KBM-7 (cell line): ENCODE measurements around the gene ETHE1.

Experiments used
- DNase-seq: peaks from one replicate; pipeline ENCODE4 v3.0.0-alpha.2; 2015
- in situ Hi-C: fragments of 300-500 bp; cut with MboI; formaldehyde crosslinking; loops from 2 replicates; pipeline ENCODE4 v1.14.3; 2020; ENCODE audit warnings: low sequenced_read_pairs, low pct_unique_long_range_greater_than_20kb, mixed read lengths

ETHE1 gene

DNA sequence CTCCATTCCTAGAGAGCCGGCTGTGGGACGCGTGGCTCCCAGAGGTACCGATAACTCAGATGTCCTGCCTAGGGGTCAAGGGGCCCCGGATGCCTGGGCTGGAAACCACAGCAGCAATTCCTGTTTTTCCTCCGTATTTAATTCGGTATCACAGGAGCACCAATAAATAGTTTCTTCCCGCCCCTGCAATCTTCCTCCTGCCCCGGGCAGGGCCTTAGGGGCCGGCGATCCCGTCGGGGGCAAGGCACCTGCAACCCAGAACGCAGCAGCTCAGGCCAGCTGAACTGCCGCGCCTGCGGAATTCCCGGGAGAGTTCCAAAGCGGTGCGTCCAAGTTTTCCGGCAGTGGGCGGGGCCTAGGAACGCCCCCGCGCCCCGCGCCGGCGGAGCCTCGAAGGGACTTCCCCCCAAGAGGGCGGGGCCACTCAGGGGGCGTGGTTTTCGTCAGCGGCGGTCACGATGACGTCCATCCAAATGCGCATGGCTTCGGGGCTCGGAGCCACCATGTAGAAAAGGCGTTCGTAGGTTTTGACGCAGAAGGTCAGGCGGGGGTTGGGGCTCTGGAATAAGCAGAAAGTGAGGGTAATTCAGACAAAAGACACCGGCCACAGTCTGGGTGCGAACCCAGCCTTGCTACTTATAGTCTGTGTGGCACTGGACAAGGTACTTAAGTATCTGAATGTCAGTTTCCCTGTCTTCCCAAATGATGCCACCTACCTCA, 51.9 kb downstream of the ETHE1 start:
- DNase-seq: no peak

DNA sequence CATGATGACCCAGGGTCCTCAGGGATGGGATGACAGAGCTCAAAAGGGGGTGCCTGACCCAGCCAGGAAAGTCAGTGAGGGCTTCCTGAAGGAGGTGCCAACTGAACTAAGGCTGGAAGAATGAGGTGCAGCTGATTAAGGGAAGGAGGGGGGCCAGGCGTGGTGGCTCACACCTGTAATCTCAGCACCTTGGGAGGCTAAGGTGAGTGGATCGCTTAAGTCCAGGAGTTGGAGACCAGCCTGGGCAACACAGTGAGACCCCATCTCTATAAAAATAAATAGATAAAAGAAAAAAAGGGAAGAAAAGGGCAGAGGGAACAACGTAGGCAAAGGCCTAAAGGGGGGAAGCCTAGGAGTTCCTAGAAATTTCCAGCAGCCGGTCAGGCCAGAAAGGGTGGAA, 52.5 kb downstream of the ETHE1 start:
- in situ Hi-C loops: no loop called here
- no peak for DNase-seq

More for the DNA sequence above, 51.9 kb downstream of the ETHE1 start:
- in situ Hi-C loops: no loop called here

DNA sequence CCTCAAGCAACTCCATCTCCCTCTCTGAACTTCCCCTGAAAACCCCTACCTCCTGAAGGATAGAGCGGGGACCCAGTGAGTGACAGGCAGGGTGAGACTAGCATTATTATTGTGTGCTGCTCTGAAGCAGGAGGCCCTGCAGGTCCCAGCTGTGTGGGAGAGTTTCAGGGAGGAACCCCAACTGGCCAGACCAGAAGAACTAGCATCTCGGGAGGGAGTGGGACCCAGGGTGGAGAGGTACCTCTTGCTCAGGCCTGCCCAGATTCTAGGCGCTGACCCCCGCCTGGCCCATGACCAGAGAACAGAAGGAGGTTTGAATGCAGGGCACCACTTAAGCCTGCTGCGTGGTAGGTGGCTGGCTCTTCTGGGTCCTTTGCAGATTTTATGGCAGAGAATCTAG, 55.9 kb downstream of the ETHE1 start:
- in situ Hi-C loops: no loop called here
- no peak for DNase-seq

DNA sequence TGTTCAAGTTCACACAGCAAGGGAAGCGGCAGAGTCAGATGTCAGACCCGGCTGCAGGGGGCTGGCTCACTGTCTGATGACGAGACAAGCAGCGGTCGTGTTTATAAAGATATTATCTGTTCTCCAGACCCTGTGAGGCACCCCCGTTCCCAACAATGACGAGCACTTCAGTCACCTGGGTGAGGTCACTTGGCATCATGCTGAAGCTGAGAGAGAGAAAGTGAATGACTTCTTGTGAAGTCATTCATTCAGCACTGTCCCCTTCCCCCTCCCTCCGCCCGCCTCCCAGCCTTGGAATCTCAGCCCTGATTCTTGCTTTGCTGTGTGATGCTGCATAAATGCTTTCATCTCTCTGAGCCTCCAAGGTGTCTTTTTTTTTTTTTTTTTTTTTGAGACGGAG, 56.7 kb downstream of the ETHE1 start:
- no peak for DNase-seq
- in situ Hi-C loops: no loop called here

DNA sequence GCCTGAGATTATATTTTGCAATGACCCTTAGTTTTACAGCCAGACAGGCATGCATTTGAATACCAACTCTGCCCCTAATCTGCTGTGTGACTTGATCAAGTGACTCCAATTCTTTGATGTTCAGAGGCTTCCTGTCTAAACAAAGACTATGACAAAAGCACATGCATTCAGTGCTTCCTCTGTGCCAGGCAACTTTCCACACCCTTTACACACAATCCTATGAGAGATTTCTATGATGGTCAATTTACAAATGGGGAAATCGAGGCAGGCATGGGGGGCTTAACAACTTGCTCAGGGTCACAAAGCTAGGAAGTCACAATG, 57.9 kb downstream of the ETHE1 start:
- in situ Hi-C loops: no loop called here
- DNase-seq: no peak

DNA sequence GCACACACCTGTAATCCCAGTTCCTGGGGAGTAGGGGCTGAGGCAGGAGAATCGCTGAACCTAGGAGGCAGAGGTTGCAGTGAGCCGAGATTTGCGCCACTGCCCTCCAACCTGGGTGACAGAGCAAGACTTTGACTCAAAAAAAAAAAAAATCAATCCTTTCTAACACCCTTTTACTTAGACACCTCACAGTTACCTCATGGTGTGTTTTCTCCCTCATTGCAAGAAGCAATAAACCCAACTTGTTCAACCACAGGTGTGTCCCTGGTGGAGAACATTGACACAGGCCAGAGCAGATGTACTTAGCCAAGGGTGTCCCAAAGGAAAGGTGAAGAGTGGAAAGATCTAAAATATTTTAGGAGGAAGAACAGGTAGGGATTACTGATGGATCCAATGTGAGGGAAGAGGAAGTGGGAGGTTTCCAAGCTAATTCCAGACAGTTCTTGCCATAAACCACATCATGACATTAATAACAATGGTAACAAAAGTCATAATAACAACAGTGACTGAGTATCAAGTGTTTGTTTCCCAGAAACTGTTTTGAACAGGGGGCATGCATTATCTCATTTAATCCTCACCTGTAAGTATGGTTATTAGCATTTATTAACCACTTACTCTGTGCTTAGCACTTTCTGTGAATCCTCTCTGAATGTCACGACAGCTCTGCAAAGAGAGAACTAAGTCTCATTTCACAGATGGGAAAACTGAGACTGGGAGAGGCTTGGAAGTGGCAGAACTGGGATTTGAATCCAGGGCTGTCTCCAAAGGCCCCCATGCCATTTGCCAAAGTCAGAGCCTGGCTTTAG, 58.4 kb downstream of the ETHE1 start:
- in situ Hi-C loops: no loop called here
- DNase-seq: no peak

DNA sequence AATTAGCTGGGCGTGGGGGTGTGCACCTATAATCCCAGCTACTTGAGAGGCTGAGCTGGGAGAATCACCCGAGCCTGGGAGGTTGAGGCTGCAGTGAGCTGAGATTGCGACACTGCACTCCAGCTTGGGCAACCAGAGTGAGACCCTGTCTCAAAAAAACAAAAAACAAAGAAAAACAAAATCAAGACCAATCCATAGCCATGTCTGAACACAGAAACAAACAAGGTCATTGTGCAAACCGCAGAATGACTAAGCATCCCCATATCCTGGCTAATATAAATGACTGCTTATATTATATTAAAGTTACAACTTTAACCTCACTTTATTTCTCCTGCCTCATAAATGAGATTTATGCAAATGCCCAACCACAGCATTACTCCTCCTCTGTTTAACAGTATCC, 59.3 kb downstream of the ETHE1 start:
- DNase-seq: no peak
- in situ Hi-C loops: no loop called here

DNA sequence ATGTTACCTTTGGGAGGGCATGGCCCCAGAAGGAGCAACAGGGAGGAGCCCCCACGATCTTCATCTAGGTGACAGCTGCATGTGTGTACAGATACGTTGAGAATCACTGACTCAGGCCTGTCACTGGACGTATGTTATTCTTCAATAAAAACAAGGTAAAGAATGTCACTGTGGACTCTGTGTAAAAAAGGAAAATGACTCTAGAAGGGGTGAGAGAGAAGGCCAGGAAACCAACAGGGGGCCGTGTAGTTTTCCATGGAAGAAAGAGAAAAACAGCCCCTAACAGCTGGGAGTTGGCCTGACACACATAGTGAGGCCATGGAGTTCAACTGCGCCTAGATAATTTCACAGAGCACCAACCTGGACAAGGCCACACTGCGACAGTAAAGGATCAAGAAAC, 59.7 kb downstream of the ETHE1 start:
- in situ Hi-C loops: no loop called here
- no peak for DNase-seq

DNA sequence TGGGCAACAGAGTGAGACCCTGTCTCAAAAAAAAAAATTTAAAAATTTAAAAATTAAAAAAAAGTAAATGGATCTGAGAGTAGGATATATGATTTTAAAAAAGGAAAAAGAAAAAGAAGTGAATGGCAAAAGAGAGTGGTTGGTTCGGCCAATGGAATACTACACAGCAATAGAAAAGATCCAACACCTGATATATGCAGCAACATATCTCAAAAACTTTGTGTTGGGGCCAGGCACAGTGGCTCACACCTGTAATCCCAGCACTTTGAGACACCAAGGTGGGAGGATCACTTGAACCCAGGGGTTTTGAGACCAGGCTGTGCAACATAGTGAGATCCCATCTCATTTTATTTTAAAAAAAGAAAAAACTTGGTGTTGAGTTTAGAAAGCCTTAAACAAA, 60.2 kb downstream of the ETHE1 start:
- in situ Hi-C loops: no loop called here
- no peak for DNase-seq

DNA sequence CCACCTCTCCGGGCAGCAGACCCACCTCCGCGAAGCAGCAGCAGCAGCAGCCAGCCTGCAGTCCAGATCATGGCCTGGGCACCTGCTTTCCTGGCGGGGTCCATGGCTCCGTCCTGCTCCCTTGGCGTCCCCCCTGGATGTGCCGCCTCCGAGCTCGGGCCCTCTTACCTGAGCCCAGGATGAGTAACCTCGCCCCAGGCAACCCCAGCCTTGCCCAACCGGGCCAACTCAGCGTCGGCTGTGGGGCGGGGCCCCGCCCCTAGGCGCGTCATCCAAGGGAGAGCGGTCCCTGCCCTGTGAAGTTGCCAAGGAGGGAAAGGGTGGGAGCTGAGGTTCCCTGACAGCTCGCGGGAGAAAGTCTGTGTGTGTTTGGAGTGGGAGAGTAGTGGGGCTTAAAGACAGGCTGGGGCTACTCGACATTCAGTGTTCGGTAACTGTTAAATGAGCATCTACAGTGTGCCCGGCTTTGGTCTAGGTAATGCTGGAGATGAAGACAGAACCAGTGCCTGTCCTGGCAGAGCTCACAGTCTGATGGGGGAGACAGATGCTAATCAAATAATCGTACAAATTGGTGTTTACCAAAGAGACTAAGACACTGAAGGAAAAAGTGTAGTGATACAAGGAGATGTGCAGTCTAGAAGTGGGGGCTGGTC, 61.4 kb downstream of the ETHE1 start, which contains the start of gene LYPD3:
TSS of gene LYPD3 (minus strand) at position 141 of the 653 bp plus-strand sequence. CDS start at position 104, 37 bp downstream.
- no peak for DNase-seq

DNA sequence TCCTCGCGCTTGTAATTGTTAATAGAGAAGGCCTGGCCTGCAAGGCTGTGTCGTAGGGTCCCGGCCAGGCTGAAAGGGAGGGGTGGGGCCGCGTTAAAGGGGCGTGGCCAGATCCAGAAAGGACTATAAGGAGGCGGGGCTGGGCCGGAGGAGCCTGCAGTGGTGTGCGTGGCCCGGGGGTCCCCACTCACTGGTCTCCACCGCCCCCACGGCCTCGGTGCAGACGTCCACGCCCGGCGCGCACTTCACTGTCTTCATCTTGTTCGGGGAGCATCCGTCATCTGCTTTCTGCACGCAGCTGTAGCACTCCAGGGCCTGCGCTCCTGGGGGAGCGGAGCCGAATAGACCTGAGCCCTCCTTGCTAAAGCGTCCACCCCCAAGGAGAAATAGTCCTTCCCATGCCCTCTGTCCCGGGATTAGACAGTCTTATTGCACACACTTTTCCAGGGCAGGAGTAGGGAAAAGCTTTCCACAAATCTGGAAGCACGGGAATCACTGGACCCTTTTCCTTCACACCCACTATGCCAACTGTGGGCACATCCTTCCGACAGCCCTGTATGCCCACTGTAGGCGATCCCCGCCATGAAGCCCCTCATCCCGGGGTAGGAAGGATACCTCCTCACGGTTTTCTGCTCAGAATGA, 62.7 kb downstream of the ETHE1 start:
- in situ Hi-C loops: no loop called here
- DNase-seq: no peak

More for the DNA sequence above, 61.4 kb downstream of the ETHE1 start, which contains the start of gene LYPD3:
- in situ Hi-C loops: no loop called here

DNA sequence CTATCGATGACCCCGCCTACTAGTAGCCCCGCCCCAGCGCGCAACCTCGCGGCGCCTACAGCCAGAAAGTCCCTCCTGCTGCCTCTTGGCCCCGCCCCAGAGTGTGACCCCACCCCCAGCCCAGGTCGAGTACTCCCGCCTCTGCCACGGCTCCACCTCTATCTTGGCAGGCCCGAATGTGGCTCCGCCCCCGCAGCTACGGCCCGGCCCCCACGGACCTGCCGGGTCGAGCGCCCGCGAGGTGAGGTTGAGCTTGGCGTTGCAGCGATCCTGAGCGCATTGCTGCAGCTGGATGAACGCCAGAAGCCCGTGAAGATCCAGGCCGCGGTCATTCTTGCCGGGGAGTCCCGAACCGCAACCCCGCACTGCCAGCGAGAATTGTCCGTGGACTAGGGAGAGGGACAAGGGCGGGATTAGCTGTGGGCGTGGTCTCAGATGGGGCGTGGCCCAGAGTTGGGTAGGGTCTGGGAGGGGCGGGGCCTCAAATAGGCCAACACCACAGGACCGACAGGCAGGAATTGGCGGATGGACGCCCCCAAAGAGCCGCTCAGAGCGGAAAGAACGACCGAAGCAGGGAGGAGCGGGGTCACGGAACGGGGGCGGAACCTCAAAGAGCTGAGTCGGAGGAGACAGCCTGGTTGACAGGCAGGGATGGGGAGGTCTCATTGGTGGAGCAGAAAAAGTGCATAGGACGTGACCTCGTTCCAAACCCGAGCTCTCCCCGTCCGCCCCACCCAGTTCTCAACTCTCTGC, 63.4 kb downstream of the ETHE1 start:
- in situ Hi-C loops: no loop called here

DNA sequence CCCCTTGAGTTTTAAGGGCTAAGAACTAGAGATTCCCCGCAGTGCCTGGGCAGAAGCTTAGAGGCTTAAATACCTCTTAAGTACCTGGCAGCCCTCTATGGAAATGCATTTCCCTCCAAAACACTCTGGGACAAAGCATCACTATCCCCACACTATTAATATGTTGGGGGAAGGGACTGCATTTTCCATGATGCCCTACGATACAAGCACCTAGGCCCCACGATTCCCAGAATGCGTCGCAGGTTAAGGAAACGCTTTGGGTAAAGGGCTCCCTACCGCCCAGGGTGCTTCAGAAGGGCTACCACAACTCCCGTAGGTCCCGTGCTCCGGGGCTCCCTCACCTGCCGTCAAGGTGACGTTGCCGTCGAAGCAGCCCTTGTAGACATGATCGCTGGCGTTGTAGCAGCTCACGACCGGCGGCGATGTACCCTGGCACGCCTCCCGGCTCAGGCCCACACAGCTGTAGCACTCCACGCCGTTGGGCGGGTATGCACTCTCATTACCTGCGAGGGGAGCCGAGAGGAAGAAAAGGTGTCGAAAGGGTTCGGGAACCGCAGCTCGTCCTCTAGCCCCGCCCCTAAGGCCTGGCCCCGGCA, 64.1 kb downstream of the ETHE1 start:
- in situ Hi-C loops: no loop called here
- DNase-seq: no peak

More for the DNA sequence above, 63.4 kb downstream of the ETHE1 start:
- DNase-seq: peak; percentile 95

DNA sequence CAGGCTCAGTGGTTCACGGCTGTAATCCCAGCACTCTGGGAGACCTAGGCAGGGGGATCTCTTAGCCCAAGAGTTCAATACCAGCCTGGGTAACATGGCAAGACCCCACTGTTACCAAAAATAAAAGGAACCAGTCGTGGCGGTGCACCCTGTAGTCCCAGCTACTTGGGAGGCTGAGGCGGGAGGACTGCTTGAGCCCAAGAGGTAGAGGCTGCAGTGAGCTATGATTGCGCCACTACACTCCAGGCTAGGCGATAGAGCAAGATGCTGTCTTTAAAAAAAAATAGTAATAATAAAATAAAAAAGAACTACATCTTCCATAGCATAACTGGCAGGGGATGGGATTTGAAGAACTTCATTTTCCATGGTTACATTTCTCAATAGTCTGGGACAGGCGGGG, 64.6 kb downstream of the ETHE1 start:
- DNase-seq: no peak
- in situ Hi-C loops: no loop called here

DNA sequence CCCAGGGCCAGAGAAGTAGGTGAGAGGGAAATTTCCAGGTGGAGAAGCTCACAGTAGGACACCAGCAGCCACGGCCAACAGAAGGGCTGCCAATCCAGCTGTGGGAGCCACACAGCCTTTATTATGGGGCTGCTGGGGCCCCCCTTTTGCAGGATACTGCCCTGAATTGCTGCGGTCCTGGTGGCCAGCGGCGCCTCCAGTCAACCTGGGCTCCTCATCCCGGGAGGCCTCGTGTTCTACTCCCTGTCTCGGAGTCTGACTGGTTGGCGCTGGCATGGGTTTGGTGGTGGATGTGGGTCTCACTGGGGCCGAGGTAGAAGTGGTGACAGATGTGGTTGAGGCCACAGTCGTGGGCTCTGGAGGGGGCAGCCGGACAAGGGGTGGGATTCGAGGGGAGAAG, 65.7 kb downstream of the ETHE1 start:
- no peak for DNase-seq
- in situ Hi-C loops: no loop called here

DNA sequence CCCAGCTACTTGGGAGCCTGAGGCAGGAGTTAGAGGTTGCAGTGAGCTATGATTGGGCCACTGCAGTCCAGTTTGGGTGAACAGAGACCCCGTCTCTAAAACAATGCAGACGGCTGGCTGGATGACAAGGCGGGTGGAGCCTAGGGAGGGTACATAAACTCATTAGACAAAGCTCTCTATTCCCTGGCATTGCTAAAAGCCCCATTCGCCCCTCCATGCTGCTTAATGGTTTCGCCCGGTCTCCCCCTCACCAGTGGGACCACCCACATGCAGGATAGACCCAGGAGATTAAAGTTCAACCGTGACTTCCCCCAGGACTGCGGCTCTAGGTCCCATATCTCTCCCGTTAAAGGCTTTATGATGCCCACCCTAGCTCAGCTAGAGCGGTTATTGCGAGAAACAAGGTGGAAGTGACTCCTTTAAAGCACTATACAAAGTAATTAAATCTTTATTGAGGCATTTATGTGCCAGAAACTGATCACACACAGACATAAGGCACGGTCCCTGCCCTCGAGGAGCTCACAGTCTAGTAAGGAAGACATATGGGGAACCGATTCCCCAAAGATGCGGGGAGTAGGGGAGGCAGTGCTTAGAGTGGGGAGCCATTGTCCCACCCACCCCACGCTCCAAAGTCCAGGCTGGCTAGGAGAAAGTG, 66.5 kb downstream of the ETHE1 start:
- in situ Hi-C loops: no loop called here
- DNase-seq: no peak

DNA sequence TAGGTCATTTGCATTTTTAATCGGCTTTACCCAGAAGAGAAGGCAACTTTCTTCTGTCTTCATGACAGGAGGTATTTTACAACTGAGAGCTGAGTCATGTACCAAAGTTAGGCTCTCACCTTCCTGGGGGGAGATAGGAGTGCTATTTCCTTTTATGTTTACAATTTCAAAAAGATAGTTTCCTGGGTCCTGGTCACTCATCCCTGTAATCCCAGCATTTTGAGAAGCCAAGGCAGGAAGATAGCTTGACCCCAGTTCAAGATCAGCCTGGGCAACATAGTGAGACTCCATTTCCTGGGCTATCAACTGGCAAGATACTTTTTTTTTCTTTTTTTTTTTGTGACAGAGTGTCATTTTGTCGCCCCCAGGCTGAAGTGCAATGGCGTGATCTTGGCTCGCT, 69.2 kb downstream of the ETHE1 start:
- in situ Hi-C loops: no loop called here

More for the DNA sequence above, 69.2 kb downstream of the ETHE1 start:
- no peak for DNase-seq
